Smooth muscle cell of the brain vasculature (primary cell): Measurements from ENCODE around the gene SMAP1.

Experiments used
- DNase-seq: peaks from one replicate; pipeline ENCODE4 v3.0.0-alpha.2; 2012; ENCODE audit warnings: low read depth, low spot score

The SMAP1 gene

DNA sequence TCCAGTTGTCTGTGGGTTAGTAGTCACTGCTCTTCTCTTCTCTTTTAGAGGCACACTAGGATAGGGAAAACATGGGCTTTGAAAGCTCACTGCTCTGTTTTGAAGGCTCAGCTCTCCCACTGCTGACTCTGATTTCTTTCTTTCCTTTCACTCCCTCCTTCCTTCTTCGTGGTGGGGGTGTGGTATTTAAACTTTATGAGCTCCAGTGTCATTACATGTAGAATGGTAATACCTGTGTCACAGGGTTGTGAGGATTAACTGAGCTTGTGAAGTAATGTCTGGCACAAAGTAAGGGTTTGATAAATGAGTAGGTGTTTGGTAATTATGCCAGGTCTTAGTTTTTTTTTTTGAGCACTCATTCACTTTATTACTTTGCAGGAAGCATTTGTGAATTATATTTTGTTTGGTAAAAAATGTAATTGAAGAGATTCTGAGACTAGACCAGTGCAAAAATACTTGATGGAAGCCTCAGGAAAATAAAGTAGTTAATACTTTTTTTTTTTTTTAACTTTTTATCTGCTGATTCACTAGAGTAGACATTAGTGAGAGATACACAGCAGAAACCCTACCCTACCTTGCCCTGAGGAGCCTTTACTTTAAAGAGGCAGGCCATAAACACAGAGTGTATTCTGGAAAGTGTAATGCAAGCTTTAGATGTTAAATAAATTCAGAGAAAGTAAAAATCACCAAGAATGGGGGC is 17.3 kb downstream of the SMAP1 start:
- DNase-seq: no peak

DNA sequence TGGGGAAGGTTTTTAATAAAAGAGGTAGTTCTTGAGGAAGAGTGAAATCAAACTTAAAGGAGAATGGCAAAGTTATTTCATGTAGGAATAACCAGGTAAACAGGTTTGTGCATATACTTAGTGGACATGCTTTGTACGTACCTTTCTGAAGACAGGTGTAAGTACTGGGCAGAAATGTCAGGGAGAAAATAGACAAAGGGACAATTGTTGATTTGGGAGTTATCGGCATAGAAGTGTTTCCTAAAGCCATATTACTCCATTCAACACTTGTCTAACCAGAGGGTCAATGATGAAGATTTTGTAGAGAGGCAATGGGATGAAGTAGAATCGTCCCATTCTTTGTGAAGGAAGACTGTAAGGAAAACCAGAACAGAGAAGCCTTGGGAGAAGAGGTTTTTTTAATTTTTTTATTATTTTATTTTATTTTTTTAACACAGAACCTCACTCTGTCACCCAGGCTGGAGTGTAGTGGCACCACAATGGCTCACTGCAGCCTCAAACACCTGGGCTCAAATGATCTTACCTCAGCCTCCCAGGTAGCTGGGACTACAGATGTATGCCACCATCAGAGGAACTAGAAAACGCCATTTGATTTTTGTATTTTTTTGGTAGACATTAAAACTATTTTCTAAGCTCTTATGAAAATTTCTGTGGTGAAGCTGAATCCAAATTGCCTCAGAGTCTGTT is 18.0 kb downstream of the SMAP1 start:
- no peak for DNase-seq

DNA sequence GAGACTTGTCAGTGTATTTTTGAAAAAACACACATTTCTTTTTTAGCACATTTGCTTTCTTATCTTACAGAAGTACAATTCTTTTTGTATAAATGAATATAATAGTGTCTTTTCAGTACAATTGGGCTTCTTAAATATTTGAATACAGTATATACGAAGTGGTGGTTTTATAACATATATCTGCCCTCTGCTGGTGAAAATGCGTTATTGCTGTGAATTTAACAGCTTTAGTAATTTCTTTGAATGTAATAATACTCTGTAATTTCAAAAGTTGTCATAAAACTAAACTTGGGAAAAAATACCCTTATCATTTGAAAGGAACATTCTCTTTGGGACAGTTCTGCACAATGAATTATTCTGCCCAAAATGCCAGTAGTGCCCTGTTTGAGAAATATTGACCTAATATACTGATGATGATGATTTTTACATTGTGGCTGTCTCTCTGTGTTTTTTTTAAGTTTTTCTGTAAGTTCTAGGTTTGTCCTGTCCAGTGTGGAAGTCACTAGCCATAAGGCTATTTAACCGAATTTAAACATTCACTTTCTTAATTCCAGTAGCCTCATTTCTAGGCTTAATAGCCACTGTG is 19.0 kb downstream of the SMAP1 start:
- DNase-seq: no peak

- DNase-seq: no peak
These were observed 26.2 kb downstream of the SMAP1 start for GRCh38 chr6:70693887-70694286.

DNA sequence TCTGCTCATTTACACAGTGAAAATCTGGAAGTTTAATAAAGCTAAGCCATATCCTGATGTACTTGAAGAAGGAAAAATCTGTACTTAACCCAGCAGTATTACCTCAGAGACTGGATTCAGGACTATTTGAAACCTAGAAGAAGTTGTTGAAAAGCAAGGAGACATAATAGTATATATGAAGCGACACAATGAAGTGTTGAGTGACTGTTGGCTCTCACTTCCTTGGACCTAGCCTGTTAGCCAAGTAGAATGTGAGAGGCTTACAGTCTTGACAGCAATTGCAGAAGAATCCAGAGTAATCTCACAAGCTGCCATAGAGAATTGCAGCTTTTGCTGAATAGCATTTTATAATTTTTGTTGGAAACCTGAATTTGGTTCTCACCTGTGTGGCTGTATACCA is 26.7 kb downstream of the SMAP1 start:
- no peak for DNase-seq

DNA sequence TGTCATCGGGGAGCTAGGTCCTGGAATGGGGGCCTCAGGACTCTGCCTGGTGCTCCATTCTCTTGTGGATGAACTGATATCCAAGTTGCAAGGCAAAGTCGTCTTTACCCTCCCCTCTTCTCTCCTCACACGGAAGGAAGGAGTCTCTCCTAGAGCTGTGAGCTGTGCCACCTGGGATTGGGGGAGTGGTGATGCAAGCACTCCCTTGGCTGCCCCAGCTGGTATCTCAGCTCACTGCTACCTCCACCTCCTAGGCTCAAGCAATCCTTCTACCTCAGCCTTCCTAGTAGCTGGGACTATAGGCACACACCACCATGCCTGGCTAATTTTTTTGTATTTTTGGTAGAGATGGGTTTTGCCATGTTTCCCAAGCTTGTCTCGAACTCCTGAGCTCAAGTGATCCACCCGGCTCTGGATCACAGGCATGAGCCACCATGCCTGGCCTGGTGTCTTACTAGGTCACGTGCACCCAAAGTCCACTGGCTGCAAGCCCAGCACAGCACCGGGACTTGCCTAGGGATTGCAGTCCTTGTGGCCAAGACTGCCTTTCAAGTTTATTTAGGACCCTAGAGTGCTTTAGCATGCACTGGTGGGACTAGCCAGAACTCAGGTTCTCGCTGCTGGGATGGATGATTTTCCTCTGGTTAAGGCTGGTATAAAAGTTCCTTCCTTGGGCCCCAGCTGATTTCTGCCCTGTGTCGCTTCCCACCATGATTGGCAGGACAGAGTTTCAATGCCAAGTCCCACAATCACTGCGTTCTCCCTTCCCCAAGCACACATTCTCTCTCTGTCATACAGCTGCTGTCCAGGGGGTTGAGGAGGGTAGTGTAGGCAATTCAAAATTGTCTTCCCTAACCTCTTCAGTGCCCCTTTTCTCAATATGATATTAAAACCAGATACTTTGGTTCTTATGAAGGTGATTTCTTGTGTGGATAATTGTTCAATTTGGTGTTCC is 33.5 kb downstream of the SMAP1 start:
- no peak for DNase-seq

DNA sequence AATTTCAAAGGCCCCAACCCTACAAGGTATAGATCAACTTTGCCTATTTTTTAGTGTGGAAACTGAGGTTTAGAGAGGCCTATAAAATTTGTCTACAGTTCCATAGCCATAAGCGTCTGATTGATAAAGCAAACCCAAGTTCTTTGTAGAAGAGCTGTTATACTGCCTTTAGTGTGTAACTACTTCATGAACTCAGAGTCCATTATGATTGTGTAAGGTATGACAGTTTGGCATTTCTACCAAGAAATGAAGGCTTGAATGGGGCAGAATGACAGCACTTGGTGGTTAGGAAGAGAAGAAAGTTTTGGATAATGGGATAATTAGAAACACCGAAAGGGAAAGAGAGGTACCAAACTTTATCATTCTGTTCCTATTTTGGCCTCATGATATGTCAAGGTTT is 38.1 kb downstream of the SMAP1 start:
- DNase-seq: no peak

DNA sequence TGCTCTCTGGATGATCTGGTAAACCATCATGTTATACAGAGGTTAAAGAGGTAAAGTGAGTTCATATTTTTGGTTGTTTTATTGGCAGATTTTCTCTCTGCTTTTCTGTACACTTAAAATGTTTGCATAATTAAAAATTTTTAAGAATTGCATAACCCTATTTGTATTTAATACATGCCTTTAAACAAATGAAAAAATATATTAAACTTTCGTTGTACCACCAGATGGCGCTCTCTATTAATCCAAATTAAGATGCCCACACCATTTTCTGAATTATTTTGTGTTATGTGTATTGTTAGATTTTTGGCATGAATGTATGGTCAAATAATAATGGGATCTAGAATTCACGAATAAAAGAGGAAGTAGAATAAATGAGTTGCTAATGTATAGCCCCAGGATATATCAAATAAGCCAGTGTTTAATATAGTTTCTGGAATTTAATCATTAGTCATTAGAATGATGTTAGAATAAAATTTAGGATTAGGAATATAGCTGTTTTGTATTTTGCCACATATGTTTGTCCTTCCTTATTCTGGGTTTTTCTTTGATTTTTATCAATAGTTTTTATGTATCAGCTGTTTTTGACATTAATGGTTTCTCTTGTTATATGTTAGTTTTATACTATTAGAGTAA is 38.9 kb downstream of the SMAP1 start:
- peak; percentile 29 for DNase-seq

DNA sequence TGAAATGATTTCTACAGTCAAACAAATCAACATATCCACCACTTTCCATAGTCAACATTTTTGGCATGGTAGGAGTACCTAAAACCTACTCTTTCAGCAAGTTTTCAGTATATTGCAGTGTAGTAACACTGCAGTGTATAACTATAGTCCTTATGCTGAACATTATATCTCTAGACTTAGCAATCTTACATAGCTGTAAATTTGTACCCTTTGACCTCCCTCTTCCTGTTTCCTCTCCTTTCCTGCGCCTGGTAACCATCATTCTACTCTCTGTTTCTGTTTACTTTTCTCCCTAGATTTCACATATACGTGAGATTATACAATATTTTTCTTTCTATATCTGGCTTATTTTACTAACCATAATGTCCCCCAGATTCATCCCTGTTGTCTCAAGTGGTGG is 40.2 kb downstream of the SMAP1 start:
- DNase-seq: no peak

DNA sequence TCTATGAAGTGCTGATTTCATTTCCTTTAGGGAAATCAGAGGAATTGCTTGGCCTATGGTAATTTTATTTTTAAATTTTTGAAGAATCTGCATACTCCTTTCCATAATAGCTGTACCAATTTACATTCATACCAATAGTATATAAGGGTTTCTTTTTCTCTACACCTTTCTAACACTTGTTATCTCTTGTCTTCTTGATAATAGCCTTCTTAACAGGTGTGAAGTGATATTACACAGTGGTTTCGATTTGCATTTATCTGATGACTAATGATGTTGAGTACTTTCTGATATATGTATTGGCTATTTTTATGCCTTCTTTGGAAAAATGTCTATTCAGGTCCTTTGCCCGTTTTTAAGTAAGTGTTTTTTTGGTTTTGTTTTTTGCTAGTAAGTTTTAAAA is 40.8 kb downstream of the SMAP1 start:
- no peak for DNase-seq

GRCh38 chr6:70709826-70710225 is 42.1 kb downstream of the SMAP1 start:
- DNase-seq: no peak

DNA sequence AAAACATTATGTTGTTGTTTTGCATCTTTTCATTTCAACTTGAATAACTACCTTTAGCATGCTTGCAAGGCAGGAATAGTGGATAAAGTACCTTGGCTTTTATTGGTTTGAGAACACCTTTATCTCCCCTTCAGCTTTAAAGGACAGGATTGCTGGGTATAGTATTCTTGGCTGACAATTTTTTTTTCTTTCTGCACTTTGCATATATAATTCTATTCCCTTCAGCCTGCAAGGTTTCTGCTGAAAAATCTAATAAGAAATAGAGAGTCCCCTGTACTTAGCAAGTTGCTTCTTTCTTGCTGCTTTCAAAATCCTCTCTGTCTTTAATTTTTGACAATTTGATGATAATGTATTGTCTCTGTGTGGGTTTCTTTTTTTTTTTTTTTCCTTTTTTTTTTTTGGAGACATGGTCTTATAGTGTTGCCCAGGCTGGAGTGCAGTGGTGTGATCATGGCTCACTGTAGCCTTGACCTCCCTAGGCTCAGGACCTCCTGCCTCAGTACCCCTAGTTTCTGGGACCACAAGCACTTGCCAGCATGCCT is 47.1 kb downstream of the SMAP1 start:
- DNase-seq: no peak

DNA sequence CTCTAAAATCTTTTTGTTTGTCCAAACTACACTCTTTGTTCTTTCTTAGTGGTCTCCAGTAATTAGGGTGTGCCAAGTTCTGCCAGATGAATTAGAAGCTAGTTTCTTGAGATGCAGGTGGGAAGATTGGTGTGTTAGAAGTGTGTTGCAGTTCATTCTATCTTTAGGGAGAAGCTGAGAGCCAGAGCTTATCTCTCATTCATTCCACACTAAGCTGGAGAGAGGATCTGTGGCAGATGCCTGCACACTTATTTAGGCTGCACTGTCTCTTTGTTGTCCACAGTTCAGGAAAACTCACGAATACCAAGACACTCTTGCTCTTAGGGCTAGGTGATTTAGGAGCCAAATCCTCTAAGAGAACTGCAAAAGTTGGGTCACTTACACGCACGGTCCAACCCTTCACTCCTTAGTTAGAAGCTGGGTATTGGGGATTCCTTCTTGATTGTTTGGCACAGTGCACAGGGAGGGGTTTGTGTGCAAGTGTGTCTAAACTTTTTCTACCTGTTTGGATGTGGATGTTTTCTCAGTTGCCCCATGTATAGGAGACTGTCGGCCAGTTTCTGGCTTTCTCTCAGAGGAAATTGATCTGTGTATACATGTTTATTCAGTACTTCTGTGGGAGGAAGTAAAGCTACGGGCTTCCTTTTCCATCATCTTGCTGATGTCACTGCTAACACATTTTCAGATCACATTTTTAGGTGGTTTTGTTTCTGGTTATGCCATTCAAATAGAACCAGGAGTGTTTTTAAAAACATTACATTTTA is 49.5 kb downstream of the SMAP1 start:
- no peak for DNase-seq

GRCh38 chr6:70724524-70724923 is 56.8 kb downstream of the SMAP1 start:
- no peak for DNase-seq

GRCh38 chr6:70725817-70726415 is 58.2 kb downstream of the SMAP1 start:
- DNase-seq: no peak

GRCh38 chr6:70734381-70734780 is 66.7 kb downstream of the SMAP1 start:
- no peak for DNase-seq

DNA sequence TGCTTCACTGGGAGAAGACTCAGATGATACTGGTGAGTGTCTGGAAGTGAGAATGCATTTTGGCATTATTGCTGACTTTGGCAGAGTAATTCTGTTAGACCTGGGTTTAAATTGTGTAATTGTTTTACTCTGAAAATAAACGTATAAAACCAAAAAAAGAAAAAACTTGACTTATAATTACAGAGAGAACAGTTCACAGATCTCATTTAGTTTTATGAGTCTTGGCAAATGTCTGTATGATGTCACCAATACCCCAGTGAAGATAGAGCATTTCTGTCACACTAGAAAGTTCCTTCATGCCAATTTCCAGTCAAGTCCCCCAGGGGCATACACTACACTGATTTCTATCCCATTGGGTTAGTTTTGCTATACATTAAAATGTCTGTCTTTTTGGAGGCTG is 67.3 kb downstream of the SMAP1 start:
- no peak for DNase-seq

- no peak for DNase-seq
These were observed 67.8 kb downstream of the SMAP1 start for GRCh38 chr6:70735513-70735912.

DNA sequence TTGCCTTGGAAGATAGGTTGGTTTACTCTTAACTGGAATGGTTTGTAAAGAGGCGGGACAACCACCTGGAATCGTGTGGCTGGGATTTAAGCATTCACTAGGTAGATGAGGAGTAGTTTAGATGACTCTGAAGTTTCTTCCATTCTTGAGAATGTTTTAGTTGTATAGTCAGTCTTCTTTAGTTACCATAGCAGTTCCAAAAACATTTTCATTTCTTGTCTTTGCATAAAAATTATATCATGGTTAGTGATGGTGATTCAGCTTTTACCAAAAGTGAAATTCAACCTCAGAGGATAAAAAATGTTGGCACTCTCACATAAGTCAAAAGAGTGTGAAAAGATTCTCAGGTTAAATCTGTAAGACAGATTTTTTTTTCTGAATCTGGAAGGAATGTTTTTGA is 70.3 kb downstream of the SMAP1 start:
- DNase-seq: no peak

- DNase-seq: no peak
These were observed 71.9 kb downstream of the SMAP1 start for GRCh38 chr6:70739534-70739933.
